ENCODE results near the gene ZNF680. TPM values are rescaled to one million over a fixed set of nuclear protein-coding genes. Genes with fewer than 3 reads are reported as not detected.
A peak's percentile ranks its signal among the peaks of the same experiment; 100 is the strongest.
"Not testable (repeated sequence)": the region's sequence is repeated elsewhere in the genome, so short reads cannot be mapped to it uniquely, and the experiment has no call there.

Gene ZNF680
- total RNA-seq (2014; rRNA removed; shearing (Covaris generic)) = 4.2 and 4.4 TPM in 2 replicates

DNA sequence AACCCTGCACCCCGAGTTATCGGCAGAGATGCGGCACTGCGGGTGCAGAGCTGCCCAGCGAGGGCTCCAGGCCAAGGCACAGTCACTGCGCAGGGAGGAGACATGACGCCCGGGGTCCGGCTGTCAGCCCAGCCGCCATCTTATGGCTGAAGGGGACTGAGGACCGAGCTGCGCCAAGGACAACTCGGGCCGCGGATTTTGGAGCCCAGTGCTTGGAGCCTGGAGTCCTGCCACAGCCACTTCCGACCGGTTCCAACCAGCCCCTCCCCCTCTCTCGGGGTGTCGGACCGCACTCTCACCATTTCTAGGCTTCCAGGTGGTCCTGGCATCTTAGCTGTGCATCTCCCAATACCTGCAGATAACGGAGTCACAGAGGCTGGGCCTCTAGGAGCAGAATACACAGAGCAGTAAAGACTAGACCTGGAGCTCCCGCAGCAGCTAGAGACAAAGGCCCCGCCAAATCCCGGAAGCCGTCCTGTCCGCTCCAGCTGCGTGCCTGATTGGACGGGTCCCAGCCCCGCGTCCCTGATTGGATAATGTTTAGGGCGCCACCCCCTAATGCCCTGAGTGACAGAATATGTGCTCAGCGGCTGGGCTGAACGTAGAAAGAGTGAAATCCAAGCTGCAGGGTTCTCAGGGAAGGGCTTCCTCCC lies at the start of gene ZNF680:
ZNF680 (minus strand) TSS at position 446 of the 653 bp plus-strand sequence; CDS start at position 329, 117 bp downstream.
- DNase-seq (ENCODE audit: low spot score) = peak; percentile 95

DNA sequence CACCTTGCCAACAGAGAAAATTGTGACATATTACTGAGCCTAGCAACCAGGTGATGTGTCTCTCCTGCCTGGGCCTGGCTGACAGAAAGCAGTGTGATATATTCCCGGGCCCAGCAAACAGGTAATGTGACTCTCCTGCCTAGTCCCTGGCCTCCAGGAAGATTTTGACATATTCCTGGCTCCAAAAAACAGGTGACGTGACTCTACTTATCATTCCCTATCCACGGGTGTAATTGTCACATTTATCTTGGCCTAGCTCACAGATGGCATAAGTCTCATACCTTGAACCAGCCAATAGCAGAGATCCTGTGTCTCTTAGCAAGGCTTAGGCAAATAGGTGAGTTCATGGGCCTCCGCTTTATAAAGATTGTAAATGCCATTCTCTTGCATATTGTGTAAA lies 49.6 kb upstream of the ZNF680 start:
- DNase-seq (ENCODE audit: low spot score) = no peak

DNA sequence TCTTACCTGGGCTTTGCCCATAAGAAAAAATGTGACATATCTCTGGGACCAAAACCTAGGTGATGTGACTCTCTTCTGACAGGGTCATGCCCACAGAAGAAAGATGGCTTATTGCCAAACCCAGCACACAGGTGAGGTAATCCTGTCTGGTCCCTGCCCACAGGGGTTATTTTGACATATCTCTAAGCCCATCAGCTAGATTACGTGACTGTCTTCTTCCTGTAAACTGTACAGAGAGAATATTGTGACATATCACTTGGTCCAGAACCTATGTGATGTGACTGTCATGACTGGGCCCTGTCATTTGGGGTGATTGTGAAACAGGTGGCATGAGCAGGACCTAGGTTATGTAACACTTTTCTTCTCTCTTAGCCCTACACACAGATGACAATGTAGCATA lies 48.8 kb upstream of the ZNF680 start:
- DNase-seq (ENCODE audit: low spot score) = no peak

DNA sequence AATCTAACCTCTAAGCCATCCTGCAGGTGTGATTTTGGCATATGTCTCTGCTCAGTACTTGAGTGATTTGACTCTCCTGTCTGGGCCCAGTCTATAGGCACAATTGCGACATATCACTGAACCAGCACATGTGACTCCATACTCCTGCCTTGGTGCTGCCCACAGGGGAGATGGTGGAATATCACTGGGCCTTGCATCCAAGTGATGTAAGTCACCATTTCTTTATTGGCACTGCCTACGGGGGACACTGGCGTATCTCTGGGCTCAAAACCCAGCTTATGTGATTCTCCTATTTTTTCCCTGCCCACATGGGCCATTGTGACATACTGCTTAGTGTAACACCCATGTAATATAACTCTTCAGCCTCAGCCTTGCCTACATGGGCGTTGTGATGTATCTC lies 48.1 kb upstream of the ZNF680 start:
- no peak for DNase-seq (ENCODE audit: low spot score)

DNA sequence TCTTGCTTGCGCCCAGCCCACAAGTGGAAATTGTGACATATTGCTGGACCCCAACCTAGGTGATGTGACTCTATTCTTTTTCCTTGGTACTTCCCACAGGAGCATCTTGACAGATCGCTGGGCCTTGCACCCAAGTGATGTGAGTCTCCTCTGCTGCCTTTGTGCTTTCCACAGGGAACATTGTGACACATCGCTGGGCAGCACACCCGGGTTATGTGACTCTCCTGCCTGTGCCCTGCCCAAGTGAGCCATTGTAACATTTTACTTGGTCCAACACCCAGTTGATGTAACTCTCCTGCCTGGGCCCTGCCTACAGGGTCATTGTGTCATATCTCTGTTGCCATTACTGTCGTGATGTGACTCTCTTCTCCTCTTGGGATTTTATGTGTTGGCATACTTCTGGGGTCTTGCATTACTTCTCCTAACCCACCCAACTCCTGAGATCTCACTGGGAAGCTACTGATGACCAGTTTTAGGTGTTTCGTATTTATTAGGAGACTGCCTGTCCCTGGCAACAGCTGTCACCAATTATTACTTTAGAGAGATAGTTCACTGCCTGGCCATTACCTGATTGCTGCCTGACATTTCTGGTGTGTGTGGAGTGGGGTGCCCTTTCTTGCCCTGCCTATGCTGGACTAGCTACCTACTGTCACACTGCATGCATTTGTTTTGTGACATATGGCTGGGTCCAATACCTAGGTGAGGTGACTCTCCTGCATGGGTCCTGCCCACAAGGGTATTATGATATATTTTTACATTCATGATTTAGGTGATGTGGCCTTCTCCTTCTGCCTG lies 45.4 kb upstream of the ZNF680 start:
- no peak for DNase-seq (ENCODE audit: low spot score)

DNA sequence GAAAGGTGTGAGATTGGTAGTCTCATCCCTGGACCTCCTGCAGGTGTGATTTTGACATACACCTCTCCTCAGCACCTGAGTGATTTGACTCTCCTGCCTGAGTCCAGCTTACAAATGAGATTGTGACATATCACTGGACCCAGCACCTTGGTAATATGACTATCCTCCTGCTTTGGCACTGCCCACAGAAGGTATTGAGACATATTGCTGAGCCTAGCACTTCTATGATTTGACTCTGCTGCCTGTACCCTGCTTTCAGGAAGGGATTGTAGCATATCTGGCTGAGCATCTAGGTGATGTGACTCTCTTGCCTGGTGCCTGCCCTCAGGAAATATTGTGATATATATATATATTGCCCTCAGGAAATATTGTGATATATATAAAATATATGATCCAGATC lies 43.5 kb upstream of the ZNF680 start:
- no peak for DNase-seq (ENCODE audit: low spot score)

DNA sequence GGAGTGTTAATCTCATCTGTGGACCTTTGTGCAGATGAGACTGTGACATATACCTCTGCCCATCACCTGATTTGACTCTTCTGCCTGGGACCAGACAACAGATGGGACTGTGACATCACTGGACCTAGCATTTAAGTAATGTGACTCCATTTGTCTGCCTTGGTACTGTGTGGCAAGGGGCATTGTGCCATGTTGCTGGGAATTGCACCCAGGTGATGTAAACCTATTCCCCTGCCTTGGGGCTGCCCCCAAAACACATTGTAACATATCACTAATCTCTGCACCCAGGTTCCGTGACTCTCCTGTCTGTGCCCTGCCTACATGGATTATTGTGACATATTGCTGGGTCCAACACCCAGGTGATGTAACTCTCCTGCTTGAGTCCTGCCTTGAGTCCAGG lies 40.4 kb upstream of the ZNF680 start:
- no peak for DNase-seq (ENCODE audit: low spot score)

DNA sequence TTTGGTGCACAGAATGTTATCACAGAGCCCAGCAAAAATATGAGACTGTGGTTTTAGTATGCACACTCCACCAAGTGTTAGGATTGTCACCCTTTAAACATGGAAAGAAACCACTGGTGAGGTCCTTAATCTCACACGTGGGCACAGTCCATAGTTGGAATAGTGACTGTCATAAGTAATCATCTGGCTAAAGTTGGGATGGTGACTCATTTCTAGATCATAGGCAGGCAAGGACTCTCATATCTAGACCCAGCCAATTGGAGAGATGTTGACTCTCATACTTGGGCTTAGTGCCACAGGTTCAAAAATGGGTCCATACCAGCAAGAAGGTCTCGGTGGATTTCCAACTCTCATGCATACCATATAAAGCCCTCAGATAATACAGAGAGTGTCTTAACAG lies 39.6 kb upstream of the ZNF680 start:
- no peak for DNase-seq (ENCODE audit: low spot score)

DNA sequence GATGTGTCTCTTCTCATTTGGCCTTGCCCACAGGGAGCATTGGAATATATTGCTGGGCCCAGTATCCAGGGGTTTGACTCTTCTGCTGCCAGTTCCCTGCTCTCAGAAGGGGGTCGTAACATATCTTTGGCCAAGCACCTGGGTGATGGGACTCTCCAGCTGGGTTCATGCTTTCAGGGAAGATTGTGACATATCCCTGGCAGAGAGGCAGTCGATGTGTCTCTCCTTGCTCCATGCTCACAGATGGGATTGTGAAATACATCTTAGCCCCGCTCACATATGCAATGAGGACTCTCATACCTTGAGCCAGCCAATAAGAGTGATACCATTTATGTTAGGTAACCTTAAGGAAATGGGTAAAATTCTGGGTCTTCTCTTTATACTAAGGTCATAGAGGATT lies 39.2 kb upstream of the ZNF680 start:
- DNase-seq (ENCODE audit: low spot score) = no peak

DNA sequence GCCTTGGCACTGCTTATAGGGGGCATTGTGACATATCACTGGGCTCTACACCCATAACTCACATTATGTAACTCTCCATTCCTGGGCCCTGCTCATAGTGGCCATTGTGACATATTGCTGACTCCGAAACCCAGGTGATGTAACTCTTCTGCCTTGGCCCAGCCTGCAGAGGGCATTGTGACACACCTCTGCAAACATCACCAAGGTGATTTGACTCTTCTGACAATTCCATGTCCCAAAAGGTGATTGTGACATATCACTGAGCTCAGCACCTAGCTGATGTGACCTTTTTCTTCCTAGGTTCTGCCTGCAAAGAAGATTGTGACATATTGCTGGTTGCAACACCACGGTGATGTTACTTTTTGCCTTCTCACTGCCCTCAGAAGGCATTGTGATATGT lies 36.5 kb upstream of the ZNF680 start:
- no peak for DNase-seq (ENCODE audit: low spot score)

DNA sequence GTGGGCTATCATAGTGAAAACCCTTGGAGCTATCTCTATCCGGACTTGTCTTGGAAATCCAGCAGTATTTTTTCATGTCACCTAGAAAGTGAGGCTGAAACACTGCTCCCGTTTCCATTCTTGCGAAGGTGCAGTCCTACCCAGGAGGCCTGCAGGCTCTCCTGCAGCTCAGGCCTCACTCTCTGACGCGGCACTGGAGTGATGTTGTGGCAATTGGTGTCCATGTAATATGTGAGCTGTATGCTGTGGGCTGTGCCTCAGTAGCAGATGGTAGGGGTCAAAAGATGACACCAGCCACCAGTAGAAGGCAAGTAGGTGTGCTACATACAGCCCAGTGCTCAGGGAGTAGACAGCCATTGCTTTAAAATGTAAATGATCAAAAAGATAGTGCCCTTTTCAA lies 28.1 kb upstream of the ZNF680 start:
- no peak for DNase-seq (ENCODE audit: low spot score)

DNA sequence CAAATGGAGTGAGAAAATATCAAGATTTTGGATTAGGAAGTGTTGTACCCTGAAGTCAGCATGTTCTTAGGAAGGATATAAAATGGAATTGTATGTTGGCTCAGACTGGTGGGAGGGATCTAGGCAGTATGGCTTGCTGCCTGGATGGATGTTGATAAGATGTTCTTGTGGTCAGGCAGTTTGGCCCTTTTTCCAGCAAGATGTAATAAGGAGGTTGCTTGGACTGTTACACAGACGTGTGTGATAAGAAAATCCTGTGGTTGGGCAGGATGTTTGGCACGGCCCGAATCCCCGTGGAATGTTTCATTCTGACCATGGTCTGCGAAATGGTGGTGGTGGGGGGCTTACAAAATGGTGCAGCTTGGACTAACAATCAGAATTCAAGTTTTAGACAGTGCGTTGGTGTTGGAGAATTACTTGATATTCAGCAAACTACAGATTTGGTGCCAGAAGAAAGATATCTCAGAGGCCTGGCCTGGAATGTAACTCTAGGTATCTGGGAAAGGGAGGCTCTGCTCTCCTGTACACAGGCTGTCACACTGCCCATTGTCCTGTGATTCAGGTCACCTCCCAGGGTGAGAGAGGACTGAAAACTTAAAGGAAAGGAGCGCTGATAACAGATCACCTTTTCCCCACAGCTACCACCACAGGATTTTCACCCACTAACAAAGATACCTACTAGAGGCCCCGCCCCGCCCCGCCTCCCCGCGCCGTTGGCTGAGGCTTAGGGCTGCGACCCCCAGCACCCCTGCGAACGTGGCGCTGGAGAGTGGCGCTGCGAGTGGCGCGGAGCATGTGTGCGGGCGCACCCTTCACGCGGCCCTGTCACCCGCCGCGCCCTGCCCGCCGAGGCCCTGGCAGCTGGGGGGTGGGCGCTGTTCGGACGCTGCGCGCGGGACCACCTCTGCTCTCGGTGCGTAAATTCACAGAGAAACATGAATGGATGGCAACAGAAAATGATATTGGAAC lies 19.3 kb upstream of the ZNF680 start:
- DNase-seq (ENCODE audit: low spot score) = no peak

DNA sequence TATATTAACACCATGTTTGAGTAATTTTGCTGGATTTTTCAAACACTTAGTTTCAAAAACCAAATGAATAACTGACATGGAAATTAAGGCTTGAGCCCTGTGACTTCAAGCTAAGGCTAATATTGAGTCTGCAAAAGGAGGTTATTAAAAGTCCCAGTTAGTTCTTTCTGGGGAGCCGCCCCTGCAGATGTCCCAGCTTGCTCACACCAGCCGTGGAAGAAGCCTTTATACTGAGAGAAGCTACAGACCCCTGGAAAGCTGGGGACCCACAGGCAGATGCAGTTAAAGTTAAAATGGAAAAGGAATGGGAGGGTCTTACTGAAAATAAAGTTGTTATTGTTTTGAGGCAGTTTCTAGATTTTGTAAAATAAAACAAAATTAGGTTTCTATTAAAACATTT lies 18.5 kb upstream of the ZNF680 start:
- DNase-seq (ENCODE audit: low spot score) = no peak

DNA sequence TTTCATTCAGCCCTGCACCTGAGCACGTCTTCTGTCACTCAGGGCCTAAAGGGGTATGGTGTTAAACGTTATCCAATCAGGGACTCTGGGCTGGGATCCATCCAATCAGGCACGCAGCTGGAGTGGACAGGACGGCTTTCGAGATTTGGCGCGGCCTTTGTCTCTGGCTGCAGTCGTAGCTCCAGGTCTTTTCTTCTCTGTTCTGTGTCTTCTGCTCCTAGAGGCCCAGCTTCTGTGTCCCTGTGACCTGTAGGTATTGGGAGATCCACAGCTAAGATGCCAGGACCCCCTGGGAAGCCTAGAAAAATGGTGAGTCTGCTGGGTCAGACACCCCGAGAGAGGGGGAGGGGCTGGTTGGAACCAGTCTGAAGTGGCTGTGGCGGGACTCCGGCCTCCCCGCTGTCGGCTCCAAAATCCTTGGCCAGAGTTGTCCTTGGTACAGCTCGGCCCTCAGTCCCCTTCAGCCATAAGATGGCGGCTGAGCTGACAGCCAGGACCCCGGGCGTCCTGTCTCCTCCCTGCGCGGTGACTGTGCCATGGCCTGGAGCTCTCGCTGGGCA lies 11.7 kb upstream of the ZNF680 start:
- no peak for DNase-seq (ENCODE audit: low spot score)

DNA sequence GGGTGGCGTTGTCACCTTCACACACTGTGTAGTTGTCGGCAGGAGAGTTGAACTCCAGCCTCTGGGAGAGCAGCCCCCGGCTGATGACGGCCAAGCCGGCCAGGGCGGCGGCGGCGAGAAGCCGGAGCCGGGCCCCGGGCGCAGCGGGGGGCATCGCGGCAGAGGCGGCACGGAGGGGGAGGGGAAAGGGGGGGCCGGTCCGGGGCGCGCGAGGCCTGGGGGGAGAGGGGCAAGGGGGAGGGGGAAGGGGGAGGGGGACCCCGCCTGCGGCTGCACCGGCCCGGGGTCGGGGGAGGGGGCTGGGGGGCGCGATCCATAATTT lies 7.4 kb upstream of the ZNF680 start:
- not testable (repeated sequence) for DNase-seq (ENCODE audit: low spot score)

DNA sequence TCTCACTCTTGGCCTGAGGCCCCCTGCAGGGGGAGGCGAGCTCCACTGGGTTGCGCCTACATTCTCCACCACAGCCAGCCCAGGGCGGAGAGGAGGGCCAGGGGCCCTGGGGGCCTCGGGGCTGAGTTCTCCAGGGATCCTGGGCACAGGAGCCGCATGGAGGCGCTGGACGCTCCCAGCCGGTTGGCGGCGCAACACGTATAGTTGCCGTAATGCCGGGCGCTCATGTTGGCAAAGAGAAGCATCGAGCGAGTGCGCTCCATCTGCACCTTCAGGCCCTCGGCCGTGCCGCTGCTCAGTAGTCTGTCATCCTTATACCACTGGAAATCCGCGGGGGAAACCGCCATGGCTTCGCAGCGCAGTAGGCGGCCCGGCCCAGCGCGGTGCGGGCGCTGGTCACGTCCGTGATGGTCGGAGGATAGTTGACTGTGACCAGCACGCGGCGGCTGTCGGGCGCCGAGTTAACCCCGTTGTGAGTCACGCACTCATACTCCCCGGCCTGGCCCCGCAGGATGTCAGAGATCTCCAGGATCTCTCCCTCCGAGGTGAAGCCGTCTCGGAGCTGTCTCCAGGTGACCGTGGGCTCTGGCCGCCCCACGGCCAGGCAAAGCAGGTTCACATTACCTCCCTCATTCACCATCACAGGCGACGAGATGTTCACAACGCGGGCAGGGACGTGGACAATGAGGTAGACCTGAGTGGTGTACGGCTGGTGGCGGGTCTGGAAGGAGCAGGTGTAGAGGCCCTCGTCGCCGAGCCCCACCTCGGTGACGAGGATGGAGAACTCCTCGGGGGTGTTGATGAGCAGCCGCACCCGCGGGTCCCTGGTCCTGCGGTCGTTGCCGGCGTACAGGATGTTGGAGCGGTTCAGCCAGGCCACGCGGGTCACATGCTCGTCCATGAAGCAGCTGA lies 6.8 kb upstream of the ZNF680 start:
- DNase-seq (ENCODE audit: low spot score) = not testable (repeated sequence)

DNA sequence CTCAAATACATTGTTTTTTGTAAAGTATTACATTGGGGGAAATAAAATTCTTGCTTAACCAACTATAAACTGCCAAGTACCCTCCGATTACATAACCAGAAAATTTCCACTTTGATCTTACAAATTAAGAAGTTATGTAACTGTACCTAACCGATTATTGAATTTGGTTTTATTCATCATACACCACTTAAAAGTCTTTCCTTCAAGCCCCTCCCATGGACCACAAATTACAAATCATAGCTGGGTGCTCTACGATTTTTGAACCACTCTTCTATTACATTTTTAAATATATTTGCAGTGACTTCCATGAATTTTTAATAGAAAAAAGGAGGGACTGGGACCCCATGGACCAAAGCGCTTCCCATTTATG lies 630 bp downstream of the ZNF680 start:
- no peak for DNase-seq (ENCODE audit: low spot score)

DNA sequence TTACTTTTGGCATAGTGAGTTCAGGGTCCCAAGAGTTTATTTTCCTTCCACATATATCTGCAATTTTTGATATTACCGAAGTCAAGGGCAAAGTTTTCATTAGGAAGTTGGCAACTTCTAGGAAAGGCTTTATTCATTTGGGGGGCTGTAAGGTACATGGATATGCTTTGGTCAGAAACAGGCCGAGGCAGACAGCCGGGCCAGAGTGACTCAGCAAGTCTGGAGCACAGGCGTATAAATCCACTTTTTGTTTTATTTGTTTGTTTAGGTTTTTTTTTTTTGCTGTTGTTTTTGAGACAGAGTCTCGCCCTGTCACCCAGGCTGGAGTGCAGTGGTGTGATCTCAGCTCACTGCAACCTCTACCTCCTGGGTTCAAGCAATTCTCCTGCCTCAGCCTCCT lies 3.7 kb downstream of the ZNF680 start:
- DNase-seq (ENCODE audit: low spot score) = no peak

DNA sequence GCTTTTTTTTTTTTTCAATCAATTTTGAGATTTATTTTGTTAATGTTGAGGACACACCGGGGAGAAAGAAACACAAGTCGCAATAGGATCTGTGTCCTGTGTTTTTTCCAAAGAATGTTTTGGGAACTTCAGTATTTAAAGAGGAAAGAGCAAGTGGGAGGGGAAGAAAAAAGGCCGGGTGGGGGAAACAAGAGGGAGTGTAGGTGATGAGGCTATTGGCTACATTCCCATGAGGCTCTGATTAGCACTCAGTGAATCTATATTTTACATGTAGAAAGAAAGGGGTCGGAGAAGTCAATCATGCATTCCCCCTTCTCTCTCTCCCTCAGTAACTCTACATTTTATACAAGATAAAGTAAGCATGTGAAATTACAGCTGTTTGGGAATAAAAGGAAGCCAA lies 4.1 kb downstream of the ZNF680 start:
- DNase-seq (ENCODE audit: low spot score) = no peak

DNA sequence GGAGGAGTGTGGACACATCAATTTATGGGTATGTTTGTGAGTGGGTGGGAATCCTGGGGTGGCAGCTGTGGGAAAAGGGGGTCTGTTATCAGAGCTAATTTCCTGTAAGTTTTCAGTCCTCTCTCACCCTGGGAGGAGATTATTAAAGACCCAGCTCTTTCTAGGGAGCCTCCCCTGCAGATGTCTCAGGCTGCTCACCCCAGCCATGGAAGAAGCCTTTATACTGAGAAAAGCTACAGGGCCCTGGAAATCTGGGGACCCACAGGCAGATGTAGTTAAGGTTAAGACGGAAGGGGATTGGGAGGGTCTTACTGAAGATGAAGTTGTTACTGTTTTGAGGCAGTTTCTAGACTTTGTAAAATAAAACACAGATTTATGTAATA lies 4.6 kb downstream of the ZNF680 start:
- DNase-seq (ENCODE audit: low spot score) = no peak

Data from HT-29 (cell line).